Stomach (tissue), 9 donors: ENCODE data around the gene SPOUT1. TPM values are rescaled to one million over a fixed set of nuclear protein-coding genes. Genes with fewer than 3 reads are reported as not detected.

Source experiments
- DNase-seq, 2 donors: peaks; one replicate each; pipeline versions ENCODE4 v3.0.0 to v3.0.0-alpha.2; 2013 to 2019
- H3K27ac ChIP-seq, 5 donors: fragments of 200-600 bp in 4 of 5; sonication (generic) in 4 of 5; one replicate each; pipeline ENCODE4 v1.5.1; 2013 to 2019; ENCODE audit warnings: mild to moderate bottlenecking in 1 of 5, moderate library complexity in 1 of 5
- H3K27me3 ChIP-seq, 3 donors: fragments of 200-600 bp; sonication (generic); one replicate each; pipeline ENCODE4 v1.5.1; 2017 to 2019; ENCODE audit warnings: mixed run types in 1 of 3
- H3K36me3 ChIP-seq, 4 donors: fragments of 200-600 bp; sonication (generic); 1 replicate in 3 of 4; 2 replicates in 1 of 4; pipeline ENCODE4 v1.5.1; 2016 to 2019
- H3K4me1 ChIP-seq, 4 donors: fragments of 200-600 bp; sonication (generic); one replicate each; pipeline ENCODE4 v1.5.1; 2016 to 2019
- H3K4me3 ChIP-seq, 4 donors: fragments of 200-600 bp; sonication (generic) in 3 of 4; one replicate each; pipeline ENCODE4 v1.5.1; 2016 to 2019; ENCODE audit warnings: mild to moderate bottlenecking in 1 of 4
- H3K9me3 ChIP-seq, 4 donors: fragments of 200-600 bp; sonication (generic); one replicate each; pipeline ENCODE4 v1.5.1; 2016 to 2019
- CTCF ChIP-seq, 7 experiments: fragments of 450-650 bp in 4 of 7; fragments of 200-600 bp in 3 of 7; sonication (generic) in 3 of 7; IDR thresholded peaks; one replicate each; pipeline ENCODE4 v1.5.1; 2016 to 2019; ENCODE audit warnings: antibody characterized with exemption in 7 of 7, control low read depth in 2 of 7, mild to moderate bottlenecking in 1 of 7
- EP300 ChIP-seq: sonication (generic); formaldehyde crosslinking; IDR thresholded peaks from one replicate; pipeline ENCODE4 v1.6.1; 2017; ENCODE audit warnings: antibody characterized with exemption
- POLR2A ChIP-seq, 4 donors: fragments of 450-650 bp; IDR thresholded peaks; one replicate each; pipeline ENCODE4 v1.6.1; 2016; ENCODE audit warnings: antibody characterized with exemption in 4 of 4, control low read depth in 2 of 4, mild to moderate bottlenecking in 1 of 4, moderate library complexity in 1 of 4
- POLR2AphosphoS5 ChIP-seq, 3 donors: sonication (generic); formaldehyde crosslinking; IDR thresholded peaks; one replicate each; pipeline ENCODE4 v1.6.1; 2016; ENCODE audit warnings: antibody characterized with exemption in 3 of 3
- WGBS, 5 donors: extraction: QIAGEN DNeasy Blood & Tissue Kit in 3 of 5; methylation state at CpG; one replicate each; pipeline versions ENCODE4 v1.1.5 to v1.1.7; 2013 to 2018; 5-methylcytosine and 5-hydroxymethylcytosine counted together
- intact Hi-C: fragments of 100-400 bp; cut with DNase I; formaldehyde crosslinking; loops from one replicate; pipeline ENCODE4 v1.15.1; 2023; ENCODE audit warnings: low total_unique reads
- polyA plus RNA-seq, 3 donors: library from polyadenylated mRNA; stranded (reverse); fragments of 200-250 nt; gene quantifications; one replicate each; pipeline ENCODE4 v1.2.3, GENCODE V29; 2013
- total RNA-seq, 5 donors: library from RNA; depleted of rRNA; stranded (reverse); fragments of >200 nt; gene quantifications; one replicate each; pipeline versions ENCODE4 v1.1.0 to v1.2.3, GENCODE V29; 2014 to 2016
- donor health status: healthy with polysubstance abuse.
- donor health status: Bipolar disorder and iron deficiency.
- donor health status: healthy.

The SPOUT1 gene
- total and polyA plus RNA-seq, 8 donors: 11.1 to 104 (median 18.7) TPM

GRCh38 chr9:128824911-128825310, 4.7 kb downstream of the SPOUT1 start:
- H3K4me3 ChIP-seq: no peak overlapping the region
- 74 to 92% (median 78%) methylated on average over 6 to 7 of the region's 7 CpGs for WGBS, 5 donors
- peaks cover 16 to 51% (median 35%) of the 10 kb centered on the region in 4 donors for H3K4me1 ChIP-seq
- H3K9me3 ChIP-seq: no peaks in the 10 kb centered on the region
- H3K27ac ChIP-seq: peak overlapping the region in 2 of 5 donors; percentile 3 to 5
- no peak for TF ChIP-seq CTCF (IDR thresholded peaks at IDR 0.05)
- TF ChIP-seq POLR2A (IDR thresholded peaks at IDR 0.05): no peak
- TF ChIP-seq EP300: no peak
- no peak for TF ChIP-seq POLR2AphosphoS5 (IDR thresholded peaks at IDR 0.05)
- H3K27me3 ChIP-seq: no peaks in the 10 kb centered on the region
- no peak for DNase-seq
- intact Hi-C loops: no loop called here
- peaks cover 40 to 79% (median 71%) of the 10 kb centered on the region in 4 donors for H3K36me3 ChIP-seq

GRCh38 chr9:128823903-128824406, 5.6 kb downstream of the SPOUT1 start:
- Histone ChIP-seq H3K27me3 (no peaks in the 10 kb centered on the region), H3K9me3 (no peaks in the 10 kb centered on the region), H3K36me3 (peaks cover 40 to 79% (median 71%) of the 10 kb centered on the region in 4 donors), H3K4me1 (peaks cover 25 to 55% (median 37%) of the 10 kb centered on the region in 4 donors), H3K4me3 (no peak overlapping the region), H3K27ac (peak overlapping the region in 2 of 5 donors; percentile 7 to 21)
- intact Hi-C loops: no loop called here
- WGBS, 5 donors: 39 to 60% (median 51%) methylated on average over 4 to 12 of the region's 12 CpGs
- peak; percentile 69 to 74 for DNase-seq
- TF ChIP-seq EP300 (no peak), POLR2A (IDR thresholded peaks at IDR 0.05) (no peak), POLR2AphosphoS5 (IDR thresholded peaks at IDR 0.05) (no peak), CTCF (IDR thresholded peaks at IDR 0.05) (no peak)

GRCh38 chr9:128823362-128823902, 6.2 kb downstream of the SPOUT1 start:
- Histone ChIP-seq H3K9me3 (no peaks in the 10 kb centered on the region), H3K36me3 (peaks cover 40 to 79% (median 71%) of the 10 kb centered on the region in 4 donors), H3K27ac (peak overlapping the region in 3 of 5 donors; percentile 5 to 21 (median 7)), H3K27me3 (no peaks in the 10 kb centered on the region), H3K4me1 (peaks cover 20 to 52% (median 35%) of the 10 kb centered on the region in 4 donors), H3K4me3 (no peak overlapping the region)
- TF ChIP-seq POLR2A (IDR thresholded peaks at IDR 0.05): no peak
- intact Hi-C loops: no loop called here
- 74 to 91% (median 87%) methylated on average over 13 to 19 of the region's 19 CpGs for WGBS, 5 donors
- DNase-seq: no peak

GRCh38 chr9:128822407-128823042, 7.1 kb downstream of the SPOUT1 start:
- WGBS, 5 donors: 91 to 98% (median 93%) methylated on average over 16 to 22 of the region's 22 CpGs
- no peak overlapping the region for H3K4me3 ChIP-seq

GRCh38 chr9:128821584-128822406, 7.8 kb downstream of the SPOUT1 start:
- no peak for TF ChIP-seq CTCF (IDR thresholded peaks at IDR 0.05)
- no peak for TF ChIP-seq POLR2A (IDR thresholded peaks at IDR 0.05)
- no peak for TF ChIP-seq EP300
- TF ChIP-seq POLR2AphosphoS5 (IDR thresholded peaks at IDR 0.05): no peak
- intact Hi-C loops: no loop called here
- Histone ChIP-seq H3K4me3 (no peak overlapping the region), H3K27ac (no peak overlapping the region), H3K4me1 (peaks cover 16 to 44% (median 32%) of the 10 kb centered on the region in 4 donors), H3K9me3 (no peaks in the 10 kb centered on the region), H3K27me3 (no peaks in the 10 kb centered on the region), H3K36me3 (peaks cover 38 to 63% (median 60%) of the 10 kb centered on the region in 4 donors)
- WGBS, 5 donors: 77 to 87% (median 81%) methylated on average over 13 to 16 of the region's 16 CpGs
- no peak for DNase-seq

More at GRCh38 chr9:128822407-128823042, 7.1 kb downstream of the SPOUT1 start:
- Histone ChIP-seq H3K27ac (no peak overlapping the region), H3K9me3 (no peaks in the 10 kb centered on the region), H3K4me1 (peaks cover 16 to 46% (median 32%) of the 10 kb centered on the region in 4 donors), H3K36me3 (peaks cover 40 to 71% (median 67%) of the 10 kb centered on the region in 4 donors), H3K27me3 (no peaks in the 10 kb centered on the region)
- TF ChIP-seq EP300: no peak
- intact Hi-C loops: no loop called here
- no peak for DNase-seq
